ENCODE measurements around the gene DAPP1.

DNA sequence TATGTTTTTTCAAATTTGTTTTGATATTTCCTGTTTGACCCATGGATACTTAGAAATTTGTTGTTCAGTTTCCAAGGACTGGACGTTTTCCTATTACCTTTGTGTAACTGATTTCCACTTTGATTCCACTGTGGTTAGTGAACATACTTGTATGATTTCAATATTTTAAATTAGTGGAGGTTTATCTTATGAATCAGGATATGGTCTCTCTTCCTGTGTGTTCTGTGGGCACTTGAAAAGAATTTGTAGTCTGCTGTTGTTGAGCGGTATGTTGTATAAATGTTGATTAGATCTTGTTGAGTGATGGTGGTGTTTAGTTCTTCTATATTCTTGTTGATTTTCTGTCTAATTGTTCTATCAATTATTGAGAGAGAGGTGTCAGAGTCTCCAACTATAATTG, 98.8 kb downstream of the DAPP1 start:
- no peak for TF ChIP-seq POLR2AphosphoS5 (IDR thresholded peaks at IDR 0.05)
- no peak for TF ChIP-seq POLR2A (IDR thresholded peaks at IDR 0.05)
- TF ChIP-seq, protein P1, sequence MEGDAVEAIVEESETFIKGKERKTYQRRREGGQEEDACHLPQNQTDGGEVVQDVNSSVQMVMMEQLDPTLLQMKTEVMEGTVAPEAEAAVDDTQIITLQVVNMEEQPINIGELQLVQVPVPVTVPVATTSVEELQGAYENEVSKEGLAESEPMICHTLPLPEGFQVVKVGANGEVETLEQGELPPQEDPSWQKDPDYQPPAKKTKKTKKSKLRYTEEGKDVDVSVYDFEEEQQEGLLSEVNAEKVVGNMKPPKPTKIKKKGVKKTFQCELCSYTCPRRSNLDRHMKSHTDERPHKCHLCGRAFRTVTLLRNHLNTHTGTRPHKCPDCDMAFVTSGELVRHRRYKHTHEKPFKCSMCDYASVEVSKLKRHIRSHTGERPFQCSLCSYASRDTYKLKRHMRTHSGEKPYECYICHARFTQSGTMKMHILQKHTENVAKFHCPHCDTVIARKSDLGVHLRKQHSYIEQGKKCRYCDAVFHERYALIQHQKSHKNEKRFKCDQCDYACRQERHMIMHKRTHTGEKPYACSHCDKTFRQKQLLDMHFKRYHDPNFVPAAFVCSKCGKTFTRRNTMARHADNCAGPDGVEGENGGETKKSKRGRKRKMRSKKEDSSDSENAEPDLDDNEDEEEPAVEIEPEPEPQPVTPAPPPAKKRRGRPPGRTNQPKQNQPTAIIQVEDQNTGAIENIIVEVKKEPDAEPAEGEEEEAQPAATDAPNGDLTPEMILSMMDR (IDR thresholded peaks at IDR 0.05): no peak
